ENCODE results near the gene IRS1. TPM values are rescaled to one million over a fixed set of nuclear protein-coding genes. Genes with fewer than 3 reads are reported as not detected.
"Not testable (repeated sequence)": the region's sequence is repeated elsewhere in the genome, so short reads cannot be mapped to it uniquely, and the experiment has no call there.

IRS1 gene
- total RNA-seq, 4 donors from 2014 or later, result 6.2 to 20.9 (median 12.8) TPM

DNA sequence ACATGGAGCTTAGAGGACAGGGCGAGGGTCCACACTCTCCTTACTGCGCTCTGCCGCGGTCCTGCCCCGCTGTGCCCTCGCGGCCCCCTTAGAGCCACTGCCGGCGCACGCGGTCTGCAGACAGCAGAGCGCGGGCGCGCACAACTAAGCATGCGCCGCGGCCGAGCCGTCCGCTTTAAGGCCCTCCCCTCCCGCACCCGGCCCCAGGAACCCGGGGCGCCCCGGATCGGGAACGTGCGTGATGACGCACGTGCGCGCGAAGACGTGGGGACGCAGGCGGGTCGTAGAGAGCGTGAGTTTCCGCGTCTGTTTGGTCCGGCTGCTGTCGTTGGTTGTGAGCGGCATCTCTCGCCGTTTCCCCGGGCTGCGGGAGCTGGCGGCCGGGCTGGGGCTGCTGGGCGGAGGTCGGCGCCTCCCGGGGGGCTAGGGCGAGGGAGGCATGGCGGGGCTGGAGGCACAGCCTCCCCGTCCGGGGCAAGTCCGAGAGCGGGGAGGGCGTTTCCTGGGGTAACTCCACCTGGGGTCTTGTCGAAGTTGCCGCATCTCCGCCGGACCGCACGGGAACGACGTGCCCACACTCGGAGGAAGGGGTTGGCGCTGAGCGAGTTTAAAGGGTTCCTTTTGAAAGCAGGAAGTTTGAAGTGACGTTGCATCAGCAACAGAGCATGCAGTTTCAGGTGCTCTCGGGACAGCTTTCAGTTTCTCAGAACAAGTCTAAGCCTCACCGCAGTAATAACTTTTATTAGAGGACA lies 36.4 kb upstream of the IRS1 start, which contains the start of gene RHBDD1:
Gene RHBDD1, plus strand, starts transcription at position 259 of the 752 bp plus-strand sequence. CDS start 28,640 bp downstream, outside the sequence.
- H3K4me1 ChIP-seq, result peaks cover 16 to 39% (median 21%) of the 10 kb centered on the region in 4 donors
- H3K27me3 ChIP-seq, result no peaks in the 10 kb centered on the region
- DNase-seq, result peak; percentile 96
- TF ChIP-seq POLR2AphosphoS5 (IDR thresholded peaks at IDR 0.05) (peak; percentile 93 to 98 (median 95)), POLR2A (IDR thresholded peaks at IDR 0.05) (peak; percentile 95), EP300 (IDR thresholded peaks at IDR 0.05; ENCODE audit: low read depth) (peak; percentile 51)
- TF ChIP-seq, protein P1, sequence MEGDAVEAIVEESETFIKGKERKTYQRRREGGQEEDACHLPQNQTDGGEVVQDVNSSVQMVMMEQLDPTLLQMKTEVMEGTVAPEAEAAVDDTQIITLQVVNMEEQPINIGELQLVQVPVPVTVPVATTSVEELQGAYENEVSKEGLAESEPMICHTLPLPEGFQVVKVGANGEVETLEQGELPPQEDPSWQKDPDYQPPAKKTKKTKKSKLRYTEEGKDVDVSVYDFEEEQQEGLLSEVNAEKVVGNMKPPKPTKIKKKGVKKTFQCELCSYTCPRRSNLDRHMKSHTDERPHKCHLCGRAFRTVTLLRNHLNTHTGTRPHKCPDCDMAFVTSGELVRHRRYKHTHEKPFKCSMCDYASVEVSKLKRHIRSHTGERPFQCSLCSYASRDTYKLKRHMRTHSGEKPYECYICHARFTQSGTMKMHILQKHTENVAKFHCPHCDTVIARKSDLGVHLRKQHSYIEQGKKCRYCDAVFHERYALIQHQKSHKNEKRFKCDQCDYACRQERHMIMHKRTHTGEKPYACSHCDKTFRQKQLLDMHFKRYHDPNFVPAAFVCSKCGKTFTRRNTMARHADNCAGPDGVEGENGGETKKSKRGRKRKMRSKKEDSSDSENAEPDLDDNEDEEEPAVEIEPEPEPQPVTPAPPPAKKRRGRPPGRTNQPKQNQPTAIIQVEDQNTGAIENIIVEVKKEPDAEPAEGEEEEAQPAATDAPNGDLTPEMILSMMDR (IDR thresholded peaks at IDR 0.05), result no peak
- 0% methylated on average over 1 to 38 of the region's 75 CpGs for WGBS, 2 donors (ENCODE audit: low coverage in 1 of 2)
- H3K36me3 ChIP-seq, result no peaks in the 10 kb centered on the region
- H3K9me3 ChIP-seq, result no peaks in the 10 kb centered on the region
- peak within 1 kb of the TSS; percentile 70 to 94 (median 82) for H3K4me3 ChIP-seq
- in situ Hi-C loops (cut with MboI; ENCODE audit: low pct_ligation_motif_present in 1 of 4, low pct_unique_long_range_greater_than_20kb in 1 of 4, low sequenced_read_pairs in 3 of 4) (no loop called here), intact Hi-C loops (cut with DNase I; ENCODE audit: low total_unique reads) (loop anchor here (5.0 kb wide), 1 partner anchor 114 kb away; no protein-coding TSS in a partner anchor)
- H3K27ac ChIP-seq, result peak within 1 kb of the TSS; percentile 99 to 100 (median 100)

DNA sequence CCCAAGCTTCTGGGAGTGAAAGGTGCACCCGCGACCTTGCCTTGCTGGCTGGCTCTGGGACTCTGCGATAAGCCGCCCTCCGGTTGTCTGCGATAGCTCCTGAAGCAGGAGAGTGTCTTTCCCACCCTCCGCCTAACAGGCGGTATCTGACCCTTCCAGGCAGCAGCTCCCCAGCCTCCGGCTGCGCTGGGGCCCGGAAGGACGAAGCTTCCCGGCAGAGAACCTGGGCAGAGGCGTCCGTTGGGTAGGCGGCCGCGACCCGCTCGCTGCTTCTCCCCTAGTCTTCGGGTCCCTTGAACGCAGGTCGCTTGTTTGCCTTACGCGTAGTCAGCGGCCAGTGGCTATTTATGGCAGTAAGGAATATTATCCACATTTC lies 35.8 kb upstream of the IRS1 start:
- peaks cover 16 to 39% (median 21%) of the 10 kb centered on the region in 4 donors for H3K4me1 ChIP-seq
- intact Hi-C loops (cut with DNase I; ENCODE audit: low total_unique reads) (loop anchor here (5.0 kb wide), 1 partner anchor 113 kb away; no protein-coding TSS in a partner anchor), in situ Hi-C loops (cut with MboI; ENCODE audit: low pct_ligation_motif_present in 1 of 4, low pct_unique_long_range_greater_than_20kb in 1 of 4, low sequenced_read_pairs in 3 of 4) (no loop called here)
- no peaks in the 10 kb centered on the region for H3K27me3 ChIP-seq
- TF ChIP-seq POLR2AphosphoS5 (IDR thresholded peaks at IDR 0.05) (no peak), POLR2A (IDR thresholded peaks at IDR 0.05) (no peak), EP300 (IDR thresholded peaks at IDR 0.05; ENCODE audit: low read depth) (no peak)
- TF ChIP-seq, protein P1 (IDR thresholded peaks at IDR 0.05), result no peak
- no peak for DNase-seq
- peak overlapping the region; percentile 70 to 94 (median 82) for H3K4me3 ChIP-seq
- WGBS, 2 donors (ENCODE audit: low coverage in 1 of 2), result 10% methylated on average over 26 of the region's 26 CpGs; no CpG with 5 or more reads in 1 of the 2 donors
- no peaks in the 10 kb centered on the region for H3K9me3 ChIP-seq
- peak overlapping the region; percentile 99 to 100 (median 100) for H3K27ac ChIP-seq
- no peaks in the 10 kb centered on the region for H3K36me3 ChIP-seq

DNA sequence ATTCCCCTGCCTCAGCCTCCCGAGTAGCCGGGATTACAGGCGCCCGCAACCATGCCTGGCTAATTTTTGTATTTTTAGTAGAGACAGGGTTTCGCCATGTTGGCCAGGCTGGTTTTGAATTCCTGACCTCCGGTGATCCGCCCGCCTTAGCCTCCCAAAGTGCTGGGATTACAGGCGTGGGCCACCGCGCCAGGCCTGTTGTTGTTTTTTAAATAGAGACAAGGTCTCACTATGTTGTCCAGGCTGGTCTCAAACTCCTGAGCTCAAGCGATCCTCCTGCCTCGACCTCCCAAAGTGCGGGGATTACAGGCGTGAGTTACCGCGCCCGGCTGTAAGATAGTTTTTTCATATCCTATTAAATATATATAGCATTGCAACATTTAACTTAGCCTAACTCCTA lies 35.3 kb upstream of the IRS1 start:
- intact Hi-C loops (cut with DNase I; ENCODE audit: low total_unique reads), result loop anchor here (5.0 kb wide), 1 partner anchor 113 kb away; no protein-coding TSS in a partner anchor
- H3K27me3 ChIP-seq; in situ Hi-C loops (cut with MboI; ENCODE audit: low pct_ligation_motif_present in 1 of 4, low pct_unique_long_range_greater_than_20kb in 1 of 4, low sequenced_read_pairs in 3 of 4); H3K9me3 ChIP-seq; H3K36me3 ChIP-seq; DNase-seq: not testable (repeated sequence)
- 81% methylated on average over 18 of the region's 18 CpGs; no CpG with 5 or more reads in 1 of the 2 donors for WGBS, 2 donors (ENCODE audit: low coverage in 1 of 2)
- Histone ChIP-seq H3K4me1 (peaks cover 16 to 39% (median 21%) of the 10 kb centered on the region in 4 donors), H3K4me3 (peak overlapping the region in 3 of 4 donors; percentile 70 to 94 (median 74)), H3K27ac (peak overlapping the region in 3 of 4 donors; percentile 99 to 100 (median 99))

DNA sequence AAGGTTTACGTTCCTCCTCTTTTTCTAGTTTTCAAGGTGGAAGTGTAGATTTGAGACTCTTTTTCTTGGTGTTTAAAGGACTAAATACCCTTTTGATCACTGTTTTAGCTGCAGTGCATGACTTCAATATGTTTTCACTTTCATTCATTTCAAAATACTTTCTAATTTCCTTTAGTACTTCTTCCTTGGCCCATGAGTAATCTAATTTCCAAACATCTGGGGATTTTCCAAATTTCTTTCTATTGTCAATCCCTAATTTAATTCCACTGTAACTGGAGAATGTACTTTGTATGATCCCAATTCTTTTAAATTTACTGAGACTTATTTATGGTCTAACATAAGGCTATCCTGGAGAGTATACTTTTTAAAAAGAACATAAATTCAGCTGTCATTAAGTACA lies 32.4 kb upstream of the IRS1 start:
- in situ Hi-C loops (cut with MboI; ENCODE audit: low pct_ligation_motif_present in 1 of 4, low pct_unique_long_range_greater_than_20kb in 1 of 4, low sequenced_read_pairs in 3 of 4) (no loop called here), intact Hi-C loops (cut with DNase I; ENCODE audit: low total_unique reads) (no loop called here)
- DNase-seq, result no peak
- 97 to 100% methylated on average over 1 of the region's 1 CpG for WGBS, 2 donors (ENCODE audit: low coverage in 1 of 2)
- H3K4me3 ChIP-seq, result no peak overlapping the region
- H3K9me3 ChIP-seq, result no peaks in the 10 kb centered on the region
- H3K27me3 ChIP-seq, result no peaks in the 10 kb centered on the region
- peaks cover 7 to 19% (median 16%) of the 10 kb centered on the region in 4 donors for H3K4me1 ChIP-seq
- no peaks in the 10 kb centered on the region for H3K36me3 ChIP-seq
- TF ChIP-seq POLR2AphosphoS5 (IDR thresholded peaks at IDR 0.05), result no peak
- TF ChIP-seq POLR2A (IDR thresholded peaks at IDR 0.05), result no peak
- no peak for TF ChIP-seq EP300 (IDR thresholded peaks at IDR 0.05; ENCODE audit: low read depth)
- TF ChIP-seq, protein P1 (IDR thresholded peaks at IDR 0.05), result no peak
- no peak overlapping the region for H3K27ac ChIP-seq
